VCaP (cell line): ENCODE measurements around the gene HAPLN3.

ENCODE experiments used
- H3K27ac ChIP-seq: fragments of 450-650 bp; 2 replicates; pipeline ENCODE4 v1.5.1; 2017
- CTCF ChIP-seq: fragments of 450-650 bp; conservative IDR thresholded peaks from 2 replicates; pipeline ENCODE4 v1.5.1; 2017; ENCODE audit warnings: mild to moderate bottlenecking, moderate library complexity

HAPLN3 gene

GRCh38 chr15:88834211-88834812 lies 61.0 kb downstream of the HAPLN3 start:
- peak; percentile 73 for TF ChIP-seq CTCF
- no peak overlapping the region for H3K27ac ChIP-seq

GRCh38 chr15:88833731-88834100 lies 61.6 kb downstream of the HAPLN3 start:
- TF ChIP-seq CTCF = no peak
- no peak overlapping the region for H3K27ac ChIP-seq

- H3K27ac ChIP-seq = no peak overlapping the region
- TF ChIP-seq CTCF = no peak
These were observed 62.3 kb downstream of the HAPLN3 start for GRCh38 chr15:88832820-88833730.

GRCh38 chr15:88830016-88830415 lies 65.3 kb downstream of the HAPLN3 start:
- no peak overlapping the region for H3K27ac ChIP-seq
- no peak for TF ChIP-seq CTCF

GRCh38 chr15:88828791-88829190 lies 66.6 kb downstream of the HAPLN3 start:
- H3K27ac ChIP-seq = no peak overlapping the region
- no peak for TF ChIP-seq CTCF
